Globus pallidus (tissue), 1 donor: ENCODE data around the gene EEFSEC.

Source experiments
- DNase-seq: peaks from one replicate; pipeline ENCODE4 v3.0.0-alpha.2; 2015; ENCODE audit warnings: low spot score

EEFSEC gene

DNA sequence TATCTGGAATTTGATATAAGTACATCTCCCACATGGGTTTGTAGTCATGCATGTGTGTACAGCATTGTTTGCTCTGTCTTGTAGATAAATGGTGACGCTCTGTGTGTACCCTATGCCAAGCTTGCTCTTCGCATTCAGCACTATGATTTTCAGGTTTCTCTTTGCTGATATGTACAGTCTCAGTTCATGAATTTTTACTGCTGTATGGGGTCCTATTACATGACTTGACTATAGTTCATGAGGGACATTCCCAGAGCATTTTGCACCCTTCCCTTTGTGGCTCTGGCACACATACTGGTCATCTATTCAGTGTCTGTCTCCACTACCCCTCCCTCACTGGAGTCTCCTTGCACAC lies 132.7 kb downstream of the EEFSEC start:
- DNase-seq = no peak

DNA sequence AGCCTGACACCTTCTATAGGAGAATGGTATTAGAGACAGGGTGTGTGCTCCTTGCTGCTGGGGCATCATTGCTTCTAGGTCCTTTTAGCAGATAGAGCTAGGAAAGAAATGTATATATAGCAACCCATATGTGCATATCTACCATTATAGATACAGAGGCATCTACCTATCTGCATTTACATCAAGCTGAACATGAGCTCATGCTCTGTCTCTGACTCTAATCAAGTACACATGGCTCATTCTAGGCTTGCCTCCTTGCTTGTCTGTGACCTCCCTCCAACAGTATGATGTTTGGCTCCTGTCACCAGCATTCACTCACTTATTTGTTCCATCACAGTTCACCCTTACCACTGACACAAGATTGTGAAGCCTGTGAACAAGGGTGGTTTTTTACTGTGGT lies 133.4 kb downstream of the EEFSEC start:
- no peak for DNase-seq

DNA sequence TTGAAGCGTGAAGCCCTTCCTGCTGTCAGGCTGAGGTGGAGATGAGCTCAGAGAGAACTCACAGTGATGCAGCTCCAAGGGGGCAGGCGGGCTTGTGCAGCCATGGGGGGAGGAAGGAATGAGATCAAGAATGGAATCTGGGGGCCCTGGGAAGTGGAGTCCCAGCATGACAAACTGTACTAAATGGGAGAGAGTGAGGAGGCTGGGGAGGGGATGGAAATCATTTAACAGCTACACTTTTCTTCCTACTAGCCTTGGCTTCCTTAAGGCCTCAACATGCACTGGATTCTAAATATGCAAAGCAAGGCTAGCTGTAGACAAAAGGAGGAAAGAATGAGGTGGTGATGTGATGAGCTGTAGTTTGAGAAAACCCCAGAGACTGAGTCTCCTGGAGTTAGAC lies 133.9 kb downstream of the EEFSEC start:
- no peak for DNase-seq

DNA sequence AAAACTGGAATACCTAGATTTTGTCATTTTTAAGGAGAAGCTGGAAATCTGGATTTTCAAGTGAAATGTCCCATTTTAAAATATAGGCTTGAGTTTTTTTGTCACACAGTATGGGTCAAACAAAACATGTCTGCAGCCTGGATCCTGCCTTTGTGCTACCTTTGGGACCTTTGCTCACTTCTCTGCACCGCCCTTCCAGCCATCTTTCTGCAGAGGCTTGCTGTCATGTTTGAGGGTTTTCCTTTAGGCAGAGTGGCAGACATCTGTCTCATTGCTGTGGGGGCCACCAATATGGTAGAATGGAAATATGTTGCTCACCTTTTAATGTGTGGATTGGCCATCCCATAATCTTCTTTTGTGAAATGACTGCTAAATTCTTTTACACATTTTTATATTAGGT lies 136.3 kb downstream of the EEFSEC start:
- no peak for DNase-seq

DNA sequence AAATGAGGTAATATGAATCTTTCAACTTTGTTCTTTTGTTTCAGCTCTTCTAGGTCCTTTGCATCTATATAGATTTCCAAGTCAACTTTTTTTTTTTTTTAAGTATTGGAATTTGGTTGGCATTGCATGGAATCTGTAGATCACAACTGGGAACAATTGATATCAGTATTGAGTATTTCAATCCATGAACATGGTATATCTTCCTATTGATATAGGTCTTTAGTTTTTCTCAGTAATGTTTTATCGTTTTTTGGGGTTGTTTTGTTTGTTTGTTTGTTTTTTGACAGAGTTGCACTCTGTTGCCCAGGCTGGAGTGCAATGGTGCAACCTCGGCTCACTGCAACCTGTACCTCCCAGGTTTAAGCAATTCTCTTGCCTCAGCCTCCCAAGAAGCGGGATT lies 137.2 kb downstream of the EEFSEC start:
- no peak for DNase-seq

DNA sequence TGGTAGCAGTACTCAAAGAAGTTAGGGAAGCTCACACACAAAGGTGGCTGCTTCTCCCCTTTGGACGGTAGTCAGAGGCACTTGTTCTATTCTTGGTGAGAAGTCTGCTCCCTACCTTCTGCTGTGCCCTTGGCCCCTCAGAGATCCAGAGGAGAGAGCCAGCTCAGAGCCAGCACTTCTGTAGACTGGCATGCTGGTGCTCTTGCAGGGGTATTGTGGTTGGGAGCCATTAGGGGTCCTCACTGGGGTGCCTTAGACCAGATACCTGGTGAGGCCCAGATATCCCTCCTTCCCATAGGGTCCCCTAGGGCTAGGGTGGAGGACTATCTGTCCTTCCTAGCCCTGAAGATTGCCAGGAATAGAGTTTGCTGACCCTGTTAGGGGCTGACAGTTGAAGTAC lies 140.6 kb downstream of the EEFSEC start:
- no peak for DNase-seq

DNA sequence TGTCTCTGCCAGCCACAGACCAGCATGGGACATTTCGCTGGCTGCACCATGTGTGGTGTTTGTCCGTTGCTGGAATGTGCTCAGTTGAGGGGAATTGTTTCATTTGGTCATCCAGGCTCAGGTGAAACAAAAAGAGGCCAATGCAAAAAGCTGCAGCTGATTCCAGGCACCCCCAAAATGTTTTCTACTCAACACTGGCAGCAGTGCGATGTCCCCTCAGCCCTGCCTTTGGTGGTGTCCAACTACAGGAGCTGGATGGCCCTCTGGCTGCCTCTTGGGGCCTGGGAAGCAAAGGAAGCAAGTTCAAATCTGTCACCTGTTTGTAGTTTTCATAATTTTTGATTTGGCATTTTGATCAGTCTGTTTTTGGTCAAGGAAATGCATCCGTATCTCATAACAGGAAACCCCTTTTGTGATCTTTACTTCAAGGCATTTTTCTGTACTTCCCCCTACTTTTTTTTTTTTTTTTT lies 141.8 kb downstream of the EEFSEC start:
- DNase-seq = no peak

DNA sequence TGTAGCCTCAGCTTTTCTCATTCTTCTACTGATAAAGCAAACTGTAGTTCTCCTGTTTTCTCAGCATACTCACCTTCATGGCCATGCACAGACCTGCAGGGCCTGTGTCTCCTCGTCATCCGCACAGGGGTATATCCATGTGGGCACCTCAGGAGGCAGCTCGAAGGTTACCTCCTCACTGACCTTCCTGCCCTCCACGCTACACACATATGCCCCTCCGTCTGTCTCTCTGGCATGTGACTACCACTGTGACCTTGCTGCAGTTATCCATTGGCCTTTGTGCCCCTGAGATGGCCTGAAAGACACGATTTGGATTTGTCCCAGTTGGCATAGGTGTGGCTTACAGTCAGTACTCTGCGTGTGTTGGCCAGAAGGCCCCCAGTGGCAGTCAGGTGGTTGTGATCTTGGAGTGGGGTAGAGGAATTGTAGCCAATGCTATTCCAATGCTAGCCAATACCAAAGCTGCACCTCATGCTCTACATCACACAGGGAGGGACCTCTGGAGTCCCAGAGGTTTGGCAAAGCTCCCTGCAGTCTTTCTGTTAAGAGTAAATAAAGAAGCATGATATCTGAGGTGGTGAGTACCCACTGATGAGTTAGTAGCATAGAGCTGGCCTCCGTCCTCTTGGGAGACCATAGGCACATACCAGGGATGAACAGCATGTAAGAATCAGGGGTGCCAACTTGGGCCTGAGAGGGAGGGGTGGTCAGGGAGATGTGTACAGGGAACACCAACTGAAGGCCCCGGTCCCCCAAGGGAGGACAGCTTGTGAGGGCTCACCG lies 143.4 kb downstream of the EEFSEC start:
- DNase-seq = no peak

DNA sequence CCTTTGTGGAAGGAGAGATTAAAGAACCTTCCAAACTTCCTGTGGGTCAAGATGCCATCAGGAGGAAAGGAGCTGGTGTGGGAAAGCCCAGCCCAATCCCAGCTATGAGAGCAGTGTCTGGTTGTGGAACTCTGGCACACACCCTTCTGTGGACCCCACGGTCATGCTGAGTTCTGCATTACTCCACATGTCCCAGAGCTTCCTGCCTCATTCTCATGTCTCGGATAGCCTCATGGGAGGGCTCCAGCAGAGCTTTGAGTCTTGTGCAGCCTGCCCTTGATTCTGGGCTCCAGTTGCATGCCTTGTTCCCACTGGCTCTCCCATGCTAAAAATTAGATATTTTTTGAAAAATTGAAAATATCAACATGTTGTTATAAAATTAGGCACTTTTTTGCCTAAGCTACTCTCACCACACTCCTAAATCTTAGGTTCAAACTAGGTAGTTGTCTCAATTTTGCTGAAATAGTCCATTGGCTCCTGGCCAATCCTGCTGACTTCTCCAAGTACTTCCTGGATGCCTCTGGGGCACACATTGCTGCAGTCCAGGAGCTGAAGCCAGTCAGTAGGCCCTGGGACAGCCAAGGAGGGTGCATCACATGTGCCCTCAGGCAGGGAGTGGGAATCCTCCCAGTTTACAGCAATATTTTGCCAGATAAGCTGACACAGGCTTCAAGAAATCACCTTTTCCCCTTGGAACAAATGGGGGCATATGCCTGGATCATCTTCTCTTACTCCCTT lies 144.3 kb downstream of the EEFSEC start:
- no peak for DNase-seq

DNA sequence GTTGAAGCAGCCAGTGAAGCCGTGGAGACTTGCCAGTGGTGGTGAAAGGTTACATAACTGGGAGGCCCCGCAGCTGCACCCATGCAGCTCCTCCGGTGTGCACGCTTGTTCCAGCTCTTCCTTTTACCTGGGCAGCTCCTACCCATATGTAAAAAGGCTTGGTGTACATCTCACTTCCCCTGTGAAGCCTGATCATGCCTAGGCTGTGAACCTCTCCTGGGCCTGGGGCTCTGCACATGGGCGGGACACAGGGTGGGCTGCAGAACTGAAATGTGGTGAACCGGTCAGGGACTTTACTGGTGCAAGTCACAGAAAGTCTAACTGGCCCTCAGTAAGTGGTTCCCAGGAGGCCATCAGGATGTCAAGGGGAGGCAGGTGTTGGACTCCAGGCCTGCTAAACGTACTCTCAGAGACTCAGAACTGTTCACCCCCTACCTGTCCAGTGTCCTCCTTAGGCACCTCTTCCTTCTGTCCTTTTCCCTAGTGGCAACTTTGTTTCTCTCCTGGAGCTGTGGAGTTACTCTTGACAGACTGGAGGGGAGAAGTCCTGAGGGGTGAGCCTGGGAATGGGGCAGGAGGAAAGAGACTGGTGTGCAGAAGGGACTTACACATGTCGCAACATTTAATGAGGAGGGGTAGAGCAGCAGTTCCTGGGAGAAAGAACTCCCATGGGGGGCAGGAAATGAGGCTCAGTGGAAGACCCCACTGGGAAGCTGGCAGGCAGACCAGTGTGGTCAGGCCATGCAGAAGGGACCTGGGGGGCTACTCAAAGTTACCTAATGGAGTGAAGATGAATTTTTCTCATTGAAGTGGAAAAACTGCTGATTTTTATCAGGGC lies 148.1 kb downstream of the EEFSEC start:
- DNase-seq = no peak

DNA sequence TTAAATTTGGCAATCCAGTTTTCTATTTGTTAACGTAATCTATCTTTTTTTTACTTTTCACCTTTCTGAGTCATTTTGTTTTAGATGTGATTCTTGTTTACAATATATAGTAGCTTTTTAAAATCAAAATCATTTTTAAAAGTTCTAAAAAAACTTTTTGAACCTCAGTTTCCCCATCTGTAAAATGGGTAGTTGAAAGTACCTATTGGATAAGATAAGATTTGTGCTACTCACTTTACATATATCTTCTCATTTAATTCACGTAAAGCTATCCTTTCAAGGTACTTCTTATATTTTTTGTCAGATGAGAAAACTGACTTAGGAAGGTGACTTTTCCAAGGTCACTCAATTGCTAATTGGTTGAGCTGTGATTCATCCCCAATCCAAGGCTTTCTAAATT lies 153.2 kb downstream of the EEFSEC start:
- DNase-seq = no peak

DNA sequence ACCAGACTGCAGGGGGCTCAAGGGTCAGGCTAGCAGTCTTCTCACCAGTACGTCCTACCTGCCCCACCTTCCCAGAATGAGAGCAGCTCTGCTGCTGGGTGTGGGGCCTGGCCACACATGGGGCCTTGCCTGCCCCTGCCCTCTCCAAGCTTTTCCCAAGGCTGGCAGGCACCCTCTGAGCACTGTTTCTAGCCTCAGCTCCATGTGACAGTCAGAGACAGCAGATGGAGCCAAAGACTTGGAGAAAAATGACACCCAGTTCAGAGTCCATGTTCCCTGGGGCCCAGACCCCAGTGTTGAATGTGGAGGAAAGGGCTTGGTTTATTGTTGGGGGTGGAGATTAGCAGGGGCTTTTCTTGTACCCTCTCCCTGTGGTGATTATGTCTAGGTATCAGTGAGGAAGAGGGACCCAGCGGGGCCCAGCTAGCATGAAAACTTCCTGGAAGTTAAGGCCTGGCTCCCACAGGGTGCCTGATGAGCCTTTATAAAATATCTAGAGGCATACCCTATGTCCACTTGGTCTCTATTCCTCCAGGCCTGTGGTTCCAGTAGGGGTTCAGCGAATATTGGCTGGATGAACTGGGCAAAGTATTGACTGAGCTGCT lies 153.8 kb downstream of the EEFSEC start:
- DNase-seq = no peak

DNA sequence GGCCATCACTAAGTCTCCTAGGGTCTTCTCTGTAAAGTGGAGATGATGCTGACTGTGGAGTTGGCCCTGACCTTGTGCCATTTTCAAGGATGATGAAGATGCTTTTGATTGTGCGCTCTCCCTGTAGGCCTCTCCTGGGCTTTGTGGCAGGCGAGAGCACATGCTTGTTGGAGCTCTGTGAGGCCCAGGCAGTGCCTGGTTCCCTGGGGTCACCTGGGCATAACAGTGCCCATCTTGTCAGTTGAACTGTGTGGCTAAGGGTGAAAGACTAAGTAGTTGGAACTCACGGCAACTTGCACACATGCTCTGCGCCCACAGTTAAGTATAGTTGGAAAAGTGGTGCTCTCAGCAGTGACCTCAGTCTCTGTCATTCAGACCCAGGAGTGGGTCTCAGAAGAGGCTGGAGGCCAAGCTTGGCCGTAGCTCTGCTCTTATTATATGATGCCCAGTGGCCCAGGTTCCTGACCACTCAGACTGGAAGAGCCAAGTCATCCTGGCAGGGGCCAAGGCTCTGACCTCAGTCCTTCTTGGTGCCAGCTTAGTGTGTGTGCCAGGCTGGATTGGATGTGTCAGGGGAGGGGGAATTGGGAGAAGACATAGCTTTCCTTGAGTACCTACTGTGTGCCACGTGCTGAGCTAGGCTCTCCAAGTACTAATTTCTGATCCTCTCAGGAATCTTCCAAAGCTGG lies 154.6 kb downstream of the EEFSEC start:
- no peak for DNase-seq

DNA sequence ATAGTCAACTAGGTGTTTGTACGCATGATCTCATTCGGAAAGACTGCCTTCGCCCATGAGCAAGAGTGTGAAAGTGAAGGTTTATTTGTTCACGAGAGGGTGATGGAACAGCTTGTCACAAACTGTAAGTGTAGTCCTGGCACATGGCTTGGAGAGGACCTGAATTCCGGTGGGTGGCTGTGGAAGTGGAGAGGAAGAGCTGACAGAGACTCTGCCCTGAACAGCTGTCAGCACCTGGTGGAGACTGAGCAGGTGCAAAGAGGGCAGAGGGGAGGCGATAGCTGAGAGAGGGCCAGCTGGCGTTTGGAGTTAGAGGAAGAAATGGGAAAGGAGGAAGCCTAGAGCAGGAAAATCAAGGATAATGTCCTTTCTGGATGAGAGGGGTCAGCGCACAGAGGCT lies 155.7 kb downstream of the EEFSEC start:
- DNase-seq = no peak

DNA sequence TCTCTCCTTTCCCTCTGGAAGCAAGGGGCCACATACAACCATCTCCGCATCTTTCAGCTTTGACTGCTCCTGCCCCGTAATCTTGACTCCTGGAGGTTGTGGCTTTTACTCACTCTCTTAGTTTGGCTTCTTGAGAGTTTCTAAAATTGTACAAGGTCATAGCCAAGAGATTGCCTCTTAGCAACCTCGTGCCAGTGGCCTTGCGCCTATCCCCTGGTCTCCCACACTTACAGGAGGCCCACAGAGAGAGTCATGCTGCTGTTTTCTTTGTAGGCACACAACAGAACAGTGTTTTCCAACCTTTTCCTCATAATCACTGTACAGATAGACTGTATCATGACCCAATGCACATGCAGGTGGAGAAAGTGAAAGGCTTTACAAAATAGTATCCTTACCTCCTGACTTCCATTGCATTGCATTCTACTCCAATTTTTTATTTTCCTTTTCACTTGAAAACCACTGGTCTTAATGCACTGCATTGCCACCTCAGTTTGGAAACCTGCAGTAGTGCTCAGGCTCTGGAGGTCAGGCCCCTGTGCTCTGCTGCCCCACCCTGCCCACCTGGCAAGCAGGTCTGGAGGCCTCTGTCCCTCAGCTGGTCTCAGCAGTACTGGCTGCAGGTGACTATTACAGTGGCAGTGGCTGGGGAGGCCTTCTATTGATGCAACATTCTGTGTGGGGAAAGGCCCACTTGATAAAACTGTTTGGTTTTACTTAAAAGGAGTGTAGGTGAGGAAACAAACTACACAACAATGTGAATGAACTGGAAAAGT lies 157.2 kb downstream of the EEFSEC start:
- no peak for DNase-seq

DNA sequence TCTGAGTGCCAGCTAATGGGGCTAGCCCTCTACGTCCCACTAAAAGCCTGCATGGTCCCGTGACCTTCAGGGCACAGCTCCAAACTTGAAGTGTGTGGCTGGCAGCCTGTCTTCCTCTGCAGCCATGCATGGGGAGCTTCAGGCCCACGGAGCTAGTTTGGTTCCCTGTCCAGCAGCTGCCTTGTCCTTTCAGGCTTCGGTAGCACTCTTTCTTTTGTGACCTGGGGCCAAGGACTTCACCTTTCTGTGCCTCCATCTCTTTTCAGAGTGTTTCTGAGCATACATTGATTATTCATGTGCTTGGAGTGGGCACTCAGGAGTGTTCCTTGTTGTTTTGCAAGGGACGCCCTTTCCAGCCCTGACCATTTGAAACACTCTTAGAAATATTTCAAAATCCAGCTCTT lies 158.2 kb downstream of the EEFSEC start:
- peak; percentile 29 for DNase-seq

DNA sequence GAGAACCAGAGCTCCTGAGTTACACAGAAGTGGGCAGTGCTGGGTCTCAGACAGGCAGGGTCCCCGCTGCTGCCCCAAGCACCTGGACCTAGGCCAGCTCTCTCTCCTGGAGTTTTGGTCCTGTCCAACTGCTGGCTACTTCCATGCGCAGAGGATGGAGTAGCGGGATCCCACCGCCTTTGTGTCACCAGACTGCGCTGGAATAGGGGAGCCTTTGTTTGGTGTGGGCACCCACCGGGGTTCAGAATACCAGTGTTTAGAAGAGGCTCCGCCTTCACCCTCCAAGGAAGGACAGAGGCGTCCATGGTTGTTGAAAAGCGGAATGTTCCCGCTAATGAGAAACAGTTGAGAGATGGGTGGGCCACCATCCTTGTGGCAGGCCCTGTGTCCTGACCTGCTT lies 159.0 kb downstream of the EEFSEC start:
- no peak for DNase-seq

DNA sequence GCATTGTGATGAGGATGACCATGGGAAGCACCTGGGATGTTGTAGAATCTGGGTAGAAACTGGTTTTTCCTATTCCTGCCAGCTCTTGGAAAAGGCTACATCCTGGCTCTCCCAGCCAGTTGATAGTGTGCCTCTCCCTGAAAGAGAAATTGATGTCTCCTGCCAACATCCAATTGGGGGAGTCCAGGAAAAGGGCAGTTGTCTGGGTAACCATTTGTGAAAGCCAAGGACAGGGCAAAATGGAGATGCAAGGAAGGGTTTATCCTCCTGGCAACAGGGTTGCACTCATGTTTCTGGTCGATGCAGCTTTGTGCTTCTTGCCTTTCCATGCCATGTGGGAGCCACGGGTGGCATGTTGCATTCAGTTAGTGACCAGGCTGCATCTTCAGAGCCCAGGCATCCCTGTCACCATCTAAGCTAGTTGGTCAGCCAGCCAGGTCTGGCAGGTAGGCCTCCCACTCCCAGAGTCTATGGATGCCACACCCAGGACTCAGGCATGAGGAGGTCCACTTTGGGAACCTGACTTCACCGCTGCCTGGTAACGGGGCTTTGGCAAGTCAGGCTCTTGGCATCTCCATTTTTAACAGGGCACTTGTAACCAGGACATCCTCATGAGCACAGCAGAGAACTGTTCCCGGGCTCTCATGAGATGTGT lies 159.9 kb downstream of the EEFSEC start:
- DNase-seq = no peak

DNA sequence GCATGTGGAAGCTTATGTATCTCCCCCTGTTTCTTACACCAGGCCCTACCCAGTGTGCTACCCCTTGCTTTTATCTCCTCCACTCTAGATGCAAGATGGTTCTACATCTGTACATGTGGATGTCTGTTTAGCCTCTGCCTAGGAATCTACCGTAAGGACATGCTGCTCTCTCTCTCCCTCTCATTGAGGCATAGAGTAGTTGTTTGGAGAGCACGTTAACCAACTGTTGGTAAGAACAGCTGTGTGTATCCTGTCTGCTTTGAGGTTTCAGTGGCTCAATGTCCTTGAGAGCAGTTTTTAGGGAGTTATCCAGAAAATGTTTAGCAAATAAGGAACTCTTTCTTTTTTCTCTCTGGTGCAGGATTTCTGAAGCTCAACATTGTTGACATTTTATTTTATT lies 160.7 kb downstream of the EEFSEC start:
- DNase-seq = no peak

DNA sequence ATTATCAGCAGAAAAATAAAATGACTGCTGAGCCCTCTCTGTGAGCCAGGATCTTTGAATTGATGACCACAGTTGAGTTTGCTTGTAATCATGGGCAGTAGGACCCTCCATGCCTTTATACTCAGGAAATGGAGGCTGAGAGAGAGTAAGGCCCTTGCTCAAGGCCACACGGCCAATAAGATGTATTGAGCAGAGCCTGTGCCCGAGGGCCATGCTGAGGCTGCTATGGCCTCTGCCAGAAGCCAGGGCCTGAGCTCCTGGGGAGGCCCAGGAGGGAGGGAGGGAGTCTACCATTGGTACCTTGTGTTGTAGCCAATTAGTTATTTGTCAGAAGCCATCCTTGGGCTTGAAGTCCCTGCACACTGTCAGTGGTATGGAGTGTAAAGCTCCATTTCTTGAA lies 162.0 kb downstream of the EEFSEC start:
- no peak for DNase-seq
